DND-41 (cell line): ENCODE data around the gene C4BPA.

ENCODE experiments used
- ATAC-seq: fragments of 200-7000 bp; cut with Tn5 transposase; 3 replicates; pipeline ENCODE4 v1.9.1; 2021; ENCODE audit warnings: low read depth; ENCODE audit not compliant: insufficient read depth
- DNase-seq: peaks from one replicate; pipeline ENCODE4 v3.0.0-alpha.2; 2020
- H2AFZ ChIP-seq: 2 replicates; pipeline ENCODE4 v1.6.0; 2012; ENCODE audit warnings: low read depth, low read length
- H3K27ac ChIP-seq: 2 replicates; pipeline ENCODE4 v1.5.1; 2012; ENCODE audit warnings: low read length, inconsistent platforms
- H3K27me3 ChIP-seq: fragments of 200-600 bp; sonication (generic); 2 replicates; pipeline ENCODE4 v1.6.0; 2012; ENCODE audit warnings: low read length, mild to moderate bottlenecking, inconsistent platforms; ENCODE audit not compliant: insufficient read depth, poor library complexity
- H3K36me3 ChIP-seq: 2 replicates; pipeline ENCODE4 v1.5.1; 2012; ENCODE audit warnings: low read length, inconsistent platforms; ENCODE audit not compliant: insufficient read depth
- H3K4me1 ChIP-seq: 2 replicates; pipeline ENCODE4 v1.5.1; 2012; ENCODE audit warnings: mild to moderate bottlenecking, low read length; ENCODE audit not compliant: insufficient read depth
- H3K4me2 ChIP-seq: 2 replicates; pipeline ENCODE4 v1.6.0; 2012; ENCODE audit warnings: mild to moderate bottlenecking, moderate library complexity, low read length, inconsistent platforms; ENCODE audit not compliant: insufficient read depth
- H3K4me3 ChIP-seq, 2 experiments: fragments of 200-600 bp in 1 of 2; shearing (Covaris generic) in 1 of 2; 2 replicates each; pipeline ENCODE4 v1.5.1; 2012 to 2016; ENCODE audit warnings: inconsistent platforms in 2 of 2, low read length in 2 of 2, mild to moderate bottlenecking in 2 of 2, low read depth in 1 of 2, moderate library complexity in 1 of 2
- H3K79me2 ChIP-seq: 2 replicates; pipeline ENCODE4 v1.6.0; 2012; ENCODE audit warnings: low read length, inconsistent platforms; ENCODE audit not compliant: insufficient read depth
- H3K9ac ChIP-seq: 2 replicates; pipeline ENCODE4 v1.6.0; 2012; ENCODE audit warnings: low read depth, mild to moderate bottlenecking, inconsistent platforms, low read length, moderate library complexity
- H3K9me3 ChIP-seq: 2 replicates; pipeline ENCODE4 v1.5.1; 2012; ENCODE audit warnings: low read length, moderate library complexity, mild to moderate bottlenecking, inconsistent platforms; ENCODE audit not compliant: insufficient read depth, severe bottlenecking
- H4K20me1 ChIP-seq: 2 replicates; pipeline ENCODE4 v1.6.0; 2012; ENCODE audit warnings: low read length; ENCODE audit not compliant: insufficient read depth
- EZH2 ChIP-seq: IDR thresholded peaks from 3 replicates; pipeline ENCODE4 v1.6.1; 2012; ENCODE audit warnings: borderline replicate concordance, low read depth, mild to moderate bottlenecking, moderate library complexity, low read length, inconsistent platforms; ENCODE audit not compliant: severe bottlenecking
- TF ChIP-seq, protein P1 (sequence below): IDR thresholded peaks from 2 replicates; pipeline ENCODE4 v1.5.1; 2012; ENCODE audit warnings: borderline replicate concordance, low read length, moderate library complexity, mild to moderate bottlenecking; ENCODE audit not compliant: poor library complexity, severe bottlenecking; ENCODE audit errors: extremely low read depth

Gene C4BPA

DNA sequence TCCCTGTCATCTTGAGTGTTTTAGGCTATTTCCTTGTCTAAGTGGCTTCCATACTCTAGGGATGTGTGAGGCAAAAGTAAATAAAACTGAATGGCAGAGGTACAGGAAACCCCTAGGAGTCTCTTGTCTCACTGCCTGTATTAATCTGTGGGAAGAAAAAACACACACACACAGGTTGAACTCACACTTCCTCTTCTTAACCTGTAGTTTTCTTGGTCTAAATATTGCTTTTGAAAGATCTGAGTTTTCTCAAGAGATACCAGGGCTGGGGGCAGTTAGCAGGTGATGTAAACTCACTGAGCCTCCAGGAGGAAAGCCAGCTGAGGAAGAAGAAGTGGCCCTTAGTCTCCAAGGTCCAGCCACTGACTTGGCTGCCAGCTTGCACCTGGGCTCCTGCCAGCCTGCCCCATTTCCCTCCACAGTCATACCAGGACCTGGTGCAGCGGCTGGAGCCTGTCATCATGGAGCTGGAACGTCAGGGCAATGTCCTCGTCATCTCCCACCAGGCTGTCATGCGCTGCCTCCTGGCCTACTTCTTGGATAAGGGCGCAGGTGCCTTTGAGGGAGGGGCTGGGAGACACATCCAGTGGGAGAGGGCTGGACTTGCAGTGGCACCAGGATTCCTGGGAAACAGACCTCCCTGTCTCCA, 34.1 kb upstream of the C4BPA start:
- Histone ChIP-seq H3K9me3 (no peaks in the 10 kb centered on the region), H3K4me3 (no peak overlapping the region), H3K27ac (no peak overlapping the region), H3K27me3 (peaks cover 6% of the 10 kb centered on the region), H3K79me2 (no peaks in the 10 kb centered on the region), H3K4me1 (0 out of 2 replicates have a peak, but pooled peaks cover 4% of the 10 kb centered on the region), H4K20me1 (no peaks in the 10 kb centered on the region), H3K9ac (no peak overlapping the region), H3K4me2 (no peak overlapping the region), H3K36me3 (no peaks in the 10 kb centered on the region), H2AFZ (no peak overlapping the region)
- TF ChIP-seq, protein P1, sequence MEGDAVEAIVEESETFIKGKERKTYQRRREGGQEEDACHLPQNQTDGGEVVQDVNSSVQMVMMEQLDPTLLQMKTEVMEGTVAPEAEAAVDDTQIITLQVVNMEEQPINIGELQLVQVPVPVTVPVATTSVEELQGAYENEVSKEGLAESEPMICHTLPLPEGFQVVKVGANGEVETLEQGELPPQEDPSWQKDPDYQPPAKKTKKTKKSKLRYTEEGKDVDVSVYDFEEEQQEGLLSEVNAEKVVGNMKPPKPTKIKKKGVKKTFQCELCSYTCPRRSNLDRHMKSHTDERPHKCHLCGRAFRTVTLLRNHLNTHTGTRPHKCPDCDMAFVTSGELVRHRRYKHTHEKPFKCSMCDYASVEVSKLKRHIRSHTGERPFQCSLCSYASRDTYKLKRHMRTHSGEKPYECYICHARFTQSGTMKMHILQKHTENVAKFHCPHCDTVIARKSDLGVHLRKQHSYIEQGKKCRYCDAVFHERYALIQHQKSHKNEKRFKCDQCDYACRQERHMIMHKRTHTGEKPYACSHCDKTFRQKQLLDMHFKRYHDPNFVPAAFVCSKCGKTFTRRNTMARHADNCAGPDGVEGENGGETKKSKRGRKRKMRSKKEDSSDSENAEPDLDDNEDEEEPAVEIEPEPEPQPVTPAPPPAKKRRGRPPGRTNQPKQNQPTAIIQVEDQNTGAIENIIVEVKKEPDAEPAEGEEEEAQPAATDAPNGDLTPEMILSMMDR = no peak
- TF ChIP-seq EZH2 = no peak
- no peak for ATAC-seq
- no peak for DNase-seq

DNA sequence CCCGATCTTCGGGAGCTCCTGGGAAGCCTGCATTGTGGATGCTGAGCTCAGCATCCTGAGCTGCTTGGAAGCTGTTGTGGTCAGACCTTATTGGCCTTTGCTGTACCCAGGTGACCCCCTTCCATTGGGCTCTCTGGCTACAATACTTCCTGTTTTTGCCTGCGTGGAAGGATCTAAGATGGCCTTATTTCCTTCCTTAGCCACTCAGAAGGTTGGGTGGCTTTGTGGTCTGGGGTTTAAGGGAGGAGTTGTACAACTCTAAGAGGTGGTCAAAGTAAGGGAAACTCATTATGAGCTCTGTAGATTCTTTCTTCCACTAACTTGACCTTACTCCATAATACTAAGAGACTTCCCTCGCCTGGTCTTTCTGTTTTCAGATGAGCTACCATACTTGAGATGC, 33.2 kb upstream of the C4BPA start:
- no peaks in the 10 kb centered on the region for H3K36me3 ChIP-seq
- H3K27ac ChIP-seq = no peak overlapping the region
- ATAC-seq (peak; percentile 44; the same call in 2 of the 3 replicates), DNase-seq (no peak)
- H3K9ac ChIP-seq = no peak overlapping the region
- no peaks in the 10 kb centered on the region for H3K9me3 ChIP-seq
- no peaks in the 10 kb centered on the region for H3K79me2 ChIP-seq
- H3K4me3 ChIP-seq = no peak overlapping the region
- H3K4me1 ChIP-seq = 0 out of 2 replicates have a peak, but pooled peaks cover 4% of the 10 kb centered on the region
- TF ChIP-seq, protein P1 = no peak
- no peak for TF ChIP-seq EZH2
- peaks cover 6% of the 10 kb centered on the region for H3K27me3 ChIP-seq
- H4K20me1 ChIP-seq = no peaks in the 10 kb centered on the region
- no peak overlapping the region for H3K4me2 ChIP-seq
- no peak overlapping the region for H2AFZ ChIP-seq

DNA sequence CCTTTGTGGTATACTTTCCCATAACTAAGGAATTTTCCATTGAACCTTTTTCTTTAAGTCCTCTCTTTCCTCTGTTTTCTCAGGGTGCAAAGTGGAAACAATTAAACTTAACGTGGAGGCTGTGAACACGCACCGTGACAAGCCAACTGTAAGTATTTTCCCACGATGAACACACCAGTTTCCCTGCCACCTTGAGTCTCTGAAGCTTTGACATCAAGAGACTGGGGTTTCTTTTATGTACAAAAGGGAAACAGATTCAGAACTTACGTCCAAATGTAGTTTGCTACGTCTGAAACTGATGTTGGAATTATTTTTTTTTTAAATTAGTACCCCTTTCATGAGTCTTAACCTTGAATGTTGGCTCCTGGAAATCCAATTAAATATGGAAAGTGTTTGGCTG, 32.6 kb upstream of the C4BPA start:
- ATAC-seq (peak; percentile 51; the same call in 2 of the 3 replicates), DNase-seq (peak; percentile 20)
- H3K9ac ChIP-seq = no peak overlapping the region
- H3K27me3 ChIP-seq = peaks cover 6% of the 10 kb centered on the region
- no peak overlapping the region for H3K4me2 ChIP-seq
- H3K4me1 ChIP-seq = 0 out of 2 replicates have a peak, but pooled peaks cover 4% of the 10 kb centered on the region
- H2AFZ ChIP-seq = no peak overlapping the region
- no peak overlapping the region for H3K4me3 ChIP-seq
- no peaks in the 10 kb centered on the region for H3K79me2 ChIP-seq
- H3K27ac ChIP-seq = no peak overlapping the region
- H3K36me3 ChIP-seq = no peaks in the 10 kb centered on the region
- TF ChIP-seq, protein P1 = no peak
- TF ChIP-seq EZH2 = no peak
- H3K9me3 ChIP-seq = no peaks in the 10 kb centered on the region
- H4K20me1 ChIP-seq = no peaks in the 10 kb centered on the region
